HG03159 (cell line): ENCODE measurements around the gene PLCB4.

ENCODE experiments used
- ATAC-seq: cut with Tn5 transposase; IDR thresholded peaks from one replicate; pipeline ENCODE4 v1.9.1; 2021; ENCODE audit warnings: mild to moderate bottlenecking, moderate library complexity; ENCODE audit not compliant: unreplicated experiment

Gene PLCB4

DNA sequence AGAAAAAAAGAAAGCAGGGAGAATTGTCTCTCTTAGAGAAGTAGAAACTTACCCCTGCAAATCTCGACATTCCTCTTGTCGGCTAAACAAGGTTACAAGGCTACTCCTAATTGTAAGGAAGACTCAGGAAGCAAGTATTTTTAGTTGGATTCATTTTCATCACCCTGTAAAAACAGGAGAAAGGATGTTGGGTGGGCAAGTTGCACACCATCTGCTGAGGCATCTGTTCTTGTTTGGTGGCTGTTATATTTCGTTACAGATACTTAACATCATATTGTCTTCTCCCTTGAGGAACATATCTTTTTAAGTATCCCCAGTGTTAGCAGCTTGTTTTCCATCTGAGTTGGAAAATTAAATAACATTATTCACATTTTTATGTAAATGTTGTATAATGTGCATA, 187.5 kb downstream of the PLCB4 start:
- ATAC-seq: no peak

DNA sequence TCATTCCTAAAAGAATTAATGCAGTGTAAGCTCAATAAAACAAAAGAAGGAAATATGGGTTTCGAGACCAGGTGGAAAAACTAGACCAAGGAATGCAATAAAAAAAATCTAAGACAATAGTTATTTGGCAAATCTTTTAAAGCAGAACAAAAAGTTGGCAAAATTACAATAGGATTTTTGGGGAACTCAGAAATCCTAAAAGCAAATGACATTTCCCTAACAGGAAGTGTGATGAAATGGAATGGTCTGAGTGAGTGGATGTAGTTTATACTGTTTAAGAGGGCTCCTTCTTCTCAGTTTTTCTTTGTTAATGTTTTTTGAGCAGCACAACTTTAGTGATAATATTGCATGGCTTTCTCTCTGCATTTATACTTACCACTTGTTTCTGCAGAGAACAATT, 190.0 kb downstream of the PLCB4 start:
- ATAC-seq: no peak

DNA sequence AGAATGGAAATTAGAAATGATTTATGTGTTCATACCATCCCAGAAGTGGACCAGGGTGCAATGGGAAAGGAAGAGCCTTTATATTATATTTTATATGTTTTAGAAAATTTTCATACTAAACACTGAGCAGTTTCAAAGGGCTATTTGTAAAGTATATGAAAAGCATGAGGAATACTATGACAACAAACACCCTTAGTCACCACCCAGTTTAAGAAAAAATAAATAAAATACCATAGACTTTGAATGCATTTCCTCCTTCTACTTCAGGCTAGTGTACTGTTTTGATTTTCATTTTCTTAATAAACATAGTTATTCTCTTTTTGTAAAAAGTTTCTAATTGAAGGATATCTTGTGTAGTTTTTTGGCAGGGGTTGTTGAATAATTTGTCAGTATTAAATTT, 191.1 kb downstream of the PLCB4 start:
- no peak for ATAC-seq

GRCh38 chr20:9261781-9262180, 192.9 kb downstream of the PLCB4 start:
- ATAC-seq: no peak

DNA sequence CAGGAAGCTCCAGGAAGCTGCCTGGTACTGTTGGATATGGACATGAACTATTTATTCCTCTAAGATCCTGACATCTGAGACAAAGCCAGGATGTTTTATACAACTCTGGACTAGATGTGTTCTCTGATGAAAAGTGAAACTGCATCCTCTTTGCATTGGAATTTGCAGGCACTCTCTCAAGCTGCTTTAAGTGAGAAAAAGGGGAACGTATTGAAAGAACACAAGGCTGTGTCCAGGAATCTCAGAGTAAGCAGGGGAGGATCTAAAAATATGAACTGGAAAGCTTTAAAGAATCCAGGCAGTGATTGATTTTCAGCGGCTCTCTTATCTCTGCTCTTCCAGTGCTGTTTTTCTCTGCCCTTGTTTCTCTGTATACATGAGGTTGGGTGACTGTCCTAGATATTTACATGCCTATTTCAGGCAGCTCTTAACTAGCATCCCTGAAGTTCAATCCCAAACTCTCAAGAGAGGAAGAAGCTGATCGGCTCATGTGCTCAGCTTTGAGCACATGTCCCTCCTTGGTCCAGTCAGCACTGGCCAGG, 193.8 kb downstream of the PLCB4 start:
- ATAC-seq: no peak

DNA sequence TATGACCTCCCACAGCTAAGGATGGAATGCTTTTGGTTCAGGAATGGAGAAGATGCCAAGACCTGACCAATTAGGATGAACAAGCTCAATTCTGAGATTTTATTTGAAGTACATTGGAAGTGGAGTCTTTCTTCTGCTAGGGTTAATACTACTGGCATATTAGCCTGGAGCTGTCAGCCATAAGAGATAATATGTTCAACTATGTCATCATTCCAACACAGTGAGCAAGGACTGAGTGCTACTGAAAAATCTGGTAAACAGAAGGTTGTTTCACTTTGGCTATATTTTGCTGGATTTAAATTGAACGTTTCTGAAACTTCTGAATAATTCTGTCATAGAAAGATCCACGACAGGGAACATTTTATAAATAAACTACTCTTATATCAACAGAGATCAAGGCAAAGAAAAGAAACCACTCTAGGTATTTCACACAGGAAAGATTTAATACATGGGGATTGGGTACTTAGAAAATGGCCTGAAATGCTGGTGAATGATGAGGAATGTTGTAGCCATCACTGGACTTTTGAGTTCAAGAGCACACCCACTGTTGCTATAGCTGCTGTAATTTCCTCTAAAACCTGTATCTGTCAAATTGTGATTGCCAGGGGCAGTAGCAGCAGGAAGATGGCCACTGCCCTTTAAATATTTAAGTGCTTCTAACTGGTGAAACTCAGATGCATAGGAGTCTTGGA, 200.5 kb downstream of the PLCB4 start:
- no peak for ATAC-seq

- no peak for ATAC-seq
Measured at GRCh38 chr20:9270831-9271230, 201.9 kb downstream of the PLCB4 start.

DNA sequence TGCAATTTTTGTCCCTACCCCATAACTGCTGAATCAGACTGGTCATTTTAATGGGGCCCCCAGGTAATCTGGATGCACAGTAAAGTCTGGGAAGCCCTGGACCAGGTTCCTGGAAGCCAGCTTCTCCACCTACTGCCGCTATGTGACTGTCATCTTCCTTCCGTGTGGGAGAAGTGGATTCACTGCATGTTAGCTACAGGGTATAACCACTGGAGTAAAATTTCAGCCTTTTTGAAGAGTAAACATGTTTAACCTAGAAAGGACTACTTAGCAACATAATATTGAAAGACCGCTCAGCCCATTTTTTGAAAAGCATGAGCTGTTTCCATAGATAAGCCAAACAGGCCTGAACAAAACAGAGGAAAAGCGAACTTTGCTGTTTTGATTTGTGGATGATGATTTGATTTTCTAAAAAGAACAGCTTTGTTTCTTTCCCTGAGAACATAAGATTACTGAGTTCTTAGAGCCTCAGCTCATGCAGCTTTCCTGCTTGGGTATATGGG, 208.1 kb downstream of the PLCB4 start:
- no peak for ATAC-seq

GRCh38 chr20:9279918-9280401, 211.1 kb downstream of the PLCB4 start:
- no peak for ATAC-seq

- no peak for ATAC-seq
Measured at GRCh38 chr20:9280666-9281065, 211.8 kb downstream of the PLCB4 start.

- ATAC-seq: no peak
Measured at GRCh38 chr20:9281803-9282202, 212.9 kb downstream of the PLCB4 start.

GRCh38 chr20:9285617-9286016, 216.7 kb downstream of the PLCB4 start:
- no peak for ATAC-seq

GRCh38 chr20:9286501-9287461, 217.9 kb downstream of the PLCB4 start:
- no peak for ATAC-seq

DNA sequence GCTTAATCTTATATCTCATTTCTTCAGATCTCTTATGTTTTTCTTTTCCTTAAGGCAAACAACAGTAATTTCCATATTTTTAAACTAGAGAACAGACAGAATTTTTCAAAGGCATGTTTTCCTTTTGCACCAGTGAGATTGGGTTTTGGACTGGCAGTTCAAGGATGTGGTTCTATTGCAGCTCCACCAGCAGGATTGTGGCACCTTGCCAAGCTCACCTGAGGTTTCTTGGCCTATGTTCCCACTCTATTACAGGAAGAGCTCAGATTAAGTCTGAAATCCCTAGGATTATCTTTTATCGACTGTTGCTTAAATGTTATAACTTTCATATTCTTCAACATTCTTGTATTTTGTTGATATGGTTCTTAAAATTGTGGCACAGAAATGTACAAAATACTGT, 218.9 kb downstream of the PLCB4 start:
- no peak for ATAC-seq

- ATAC-seq: no peak
Measured at GRCh38 chr20:9290331-9290730, 221.4 kb downstream of the PLCB4 start.

DNA sequence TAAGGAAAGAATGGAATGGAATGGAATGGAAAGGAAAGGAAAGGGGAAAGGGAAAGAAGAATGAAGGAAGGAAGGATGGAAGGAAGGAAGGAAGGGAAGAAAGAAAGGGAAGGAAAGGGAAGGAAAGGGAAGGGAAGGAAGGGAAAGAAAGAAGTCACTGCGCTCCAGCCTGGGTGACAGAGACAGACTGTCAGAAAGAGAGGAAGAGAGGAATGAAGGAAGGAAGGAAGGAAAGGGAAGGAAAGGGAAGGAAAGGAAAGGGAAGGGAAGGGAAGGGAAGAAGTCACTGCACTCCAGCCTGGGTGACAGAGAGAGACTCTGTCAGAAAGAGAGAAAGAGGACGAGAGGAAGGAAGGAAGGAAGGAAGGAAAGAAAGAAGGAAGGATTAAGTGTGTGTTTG, 224.3 kb downstream of the PLCB4 start:
- ATAC-seq: no peak

DNA sequence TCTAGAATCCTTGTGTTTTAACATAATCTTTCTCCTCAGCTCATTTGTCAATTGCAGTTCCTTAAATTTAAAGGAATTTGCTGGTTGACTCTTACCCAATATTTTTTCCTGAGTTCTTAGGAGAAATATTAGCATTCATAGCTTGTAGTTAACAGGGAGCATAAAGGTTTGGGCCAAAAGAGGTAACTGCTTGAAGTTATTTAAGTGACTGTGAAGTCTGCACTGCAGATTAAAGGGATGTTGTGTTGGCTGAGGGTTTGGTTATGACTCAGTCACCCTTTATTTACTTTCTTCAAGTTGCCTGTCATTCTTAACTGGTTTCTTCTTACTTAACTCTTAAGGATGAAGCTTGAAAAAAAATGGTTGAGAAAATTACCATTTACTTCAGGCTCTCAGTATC, 225.2 kb downstream of the PLCB4 start:
- no peak for ATAC-seq

DNA sequence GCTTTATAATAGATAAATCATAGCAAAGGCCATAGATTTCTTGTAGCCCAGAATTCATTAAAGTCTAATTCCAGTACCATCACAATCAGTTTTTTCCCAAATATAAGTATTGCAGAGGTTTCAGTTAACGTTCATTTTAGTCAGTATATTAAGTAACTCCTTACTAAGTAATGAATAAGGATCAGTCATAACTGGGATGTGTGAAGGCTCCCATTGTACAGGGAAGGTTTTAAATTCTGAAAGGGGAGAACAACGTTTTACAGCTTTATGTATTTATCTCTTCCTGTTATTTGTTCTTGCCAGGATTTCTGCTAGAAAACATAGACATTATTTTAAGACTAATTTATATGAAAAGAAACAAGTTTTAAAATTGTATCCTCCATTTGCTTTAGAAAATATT, 230.0 kb downstream of the PLCB4 start:
- ATAC-seq: no peak

- no peak for ATAC-seq
Measured at GRCh38 chr20:9300080-9300479, 231.2 kb downstream of the PLCB4 start.

DNA sequence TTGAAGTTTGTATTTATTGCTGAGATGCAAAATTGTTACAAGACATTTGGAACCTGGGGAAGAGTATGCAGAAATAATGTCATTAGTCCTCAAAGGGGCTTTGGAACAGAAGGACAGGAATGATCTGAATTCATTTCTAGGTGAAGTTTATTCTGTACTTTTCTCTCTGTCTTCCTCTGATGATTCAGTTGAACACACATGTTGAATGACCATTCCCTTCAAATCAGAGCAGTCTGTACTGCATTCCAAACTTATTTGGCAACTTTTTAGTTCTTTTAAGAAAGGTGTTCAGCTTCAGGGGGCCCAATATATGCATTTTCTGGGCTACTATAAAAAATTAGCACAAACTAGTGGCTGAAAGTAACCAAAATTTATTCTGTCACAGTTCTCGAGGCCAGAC, 231.6 kb downstream of the PLCB4 start:
- no peak for ATAC-seq
